IMR-90 (cell line): ENCODE measurements around the gene UCKL1. TPM values are rescaled to one million over a fixed set of nuclear protein-coding genes. Genes with fewer than 3 reads are reported as not detected.

Source experiments
- ATAC-seq: fragments of 200-7000 bp; cut with Tn5 transposase; 2 replicates; pipeline ENCODE4 v1.9.1; 2020; ENCODE audit warnings: low read depth, mild to moderate bottlenecking, moderate library complexity
- BruUV-seq: library from RNA; stranded (reverse); fragments of 400-500 nt; replicated peaks from 2 replicates; lab custom pipeline; 2021; lab: Mats Ljungman, UMichigan
- CTCF ChIA-PET: fragments of 300-600 bp; formaldehyde crosslinking; extraction: SDS; loops from one replicate; lab custom pipeline; 2021; ENCODE audit warnings: antibody characterized with exemption; lab: Yijun Ruan, JAX
- POLR2A ChIA-PET: fragments of 300-600 bp; sonication (Branson Sonifier 250); formaldehyde crosslinking; loops from one replicate; lab custom pipeline; 2022; ENCODE audit warnings: antibody characterized with exemption; ENCODE audit not compliant: unreplicated experiment; lab: Charles Lee
- DNase-seq: peaks from one replicate; pipeline ENCODE4 v3.0.0; 2013
- H2AFZ ChIP-seq: replicated peaks from 2 replicates; pipeline ENCODE3; 2013; ENCODE audit warnings: low read length, mild to moderate bottlenecking; ENCODE audit not compliant: poor library complexity
- H2AK5ac ChIP-seq: 2 replicates; pipeline ENCODE4 v1.6.1; 2013; ENCODE audit warnings: low read depth, low read length, inconsistent platforms
- H2AK9ac ChIP-seq: replicated peaks from 2 replicates; pipeline ENCODE3; 2013; ENCODE audit warnings: mild to moderate bottlenecking, low read depth, low read length, moderate library complexity; ENCODE audit not compliant: poor library complexity
- H2BK120ac ChIP-seq: 2 replicates; pipeline ENCODE4 v1.6.1; 2013; ENCODE audit warnings: low read depth, low read length, inconsistent platforms
- H2BK15ac ChIP-seq: 3 replicates; pipeline ENCODE4 v1.6.1; 2013; ENCODE audit warnings: low read depth, low read length, inconsistent platforms
- H2BK20ac ChIP-seq: 2 replicates; pipeline ENCODE4 v1.6.1; 2013; ENCODE audit warnings: low read depth, mild to moderate bottlenecking, inconsistent platforms, low read length, moderate library complexity
- H2BK5ac ChIP-seq: 2 replicates; pipeline ENCODE4 v1.6.1; 2013; ENCODE audit warnings: mild to moderate bottlenecking, low read depth, low read length, inconsistent platforms; ENCODE audit not compliant: poor library complexity, severe bottlenecking
- H3K14ac ChIP-seq: replicated peaks from 2 replicates; pipeline ENCODE4 v1.6.1; 2013; ENCODE audit warnings: low read depth, low read length, inconsistent platforms
- H3K18ac ChIP-seq: 2 replicates; pipeline ENCODE4 v1.6.1; 2013; ENCODE audit warnings: low read depth, low read length, control low read depth
- H3K23ac ChIP-seq: 2 replicates; pipeline ENCODE4 v1.6.1; 2013; ENCODE audit warnings: low read depth, low read length, inconsistent platforms
- H3K27ac ChIP-seq: 2 replicates; pipeline ENCODE4 v1.5.1; 2013; ENCODE audit warnings: mild to moderate bottlenecking, control low read depth, low read length; ENCODE audit not compliant: insufficient read depth
- H3K27me3 ChIP-seq: 2 replicates; pipeline ENCODE4 v1.6.1; 2013; ENCODE audit warnings: low read length; ENCODE audit not compliant: control insufficient read depth, insufficient read depth
- H3K36me3 ChIP-seq: 2 replicates; pipeline ENCODE4 v1.6.1; 2013; ENCODE audit warnings: low read length, mixed read lengths; ENCODE audit not compliant: control insufficient read depth, insufficient read depth
- H3K4ac ChIP-seq: 2 replicates; pipeline ENCODE4 v1.6.1; 2013; ENCODE audit warnings: low read depth, low read length, inconsistent platforms
- H3K4me1 ChIP-seq: 2 replicates; pipeline ENCODE4 v1.6.1; 2013; ENCODE audit warnings: low read length, mixed read lengths; ENCODE audit not compliant: control insufficient read depth, insufficient read depth
- H3K4me2 ChIP-seq: 2 replicates; pipeline ENCODE4 v1.6.1; 2013; ENCODE audit warnings: low read depth, mild to moderate bottlenecking, control low read depth, low read length, moderate library complexity
- H3K4me3 ChIP-seq: 2 replicates; pipeline ENCODE4 v1.5.1; 2013; ENCODE audit warnings: low read depth, mild to moderate bottlenecking, control low read depth, low read length, moderate library complexity; ENCODE audit not compliant: insufficient read depth
- H3K56ac ChIP-seq: 2 replicates; pipeline ENCODE4 v1.6.1; 2013; ENCODE audit warnings: low read length, inconsistent platforms; ENCODE audit not compliant: insufficient read depth; ENCODE audit errors: extremely low read depth
- H3K79me1 ChIP-seq, 2 experiments: 2 replicates each; pipeline ENCODE4 v1.6.1; 2013; ENCODE audit warnings: low read length in 2 of 2, inconsistent platforms in 1 of 2, low read depth in 1 of 2
- H3K9ac ChIP-seq: 2 replicates; pipeline ENCODE4 v1.6.1; 2013; ENCODE audit warnings: low read depth, low read length, control low read depth
- H3K9me1 ChIP-seq: 2 replicates; pipeline ENCODE4 v1.6.1; 2013; ENCODE audit warnings: low read length, inconsistent platforms; ENCODE audit not compliant: insufficient read depth
- H3K9me3 ChIP-seq: 2 replicates; pipeline ENCODE4 v1.6.1; 2013; ENCODE audit warnings: low read length; ENCODE audit not compliant: control insufficient read depth, insufficient read depth
- H4K20me1 ChIP-seq: 2 replicates; pipeline ENCODE4 v1.6.1; 2013; ENCODE audit warnings: low read length, inconsistent platforms; ENCODE audit not compliant: insufficient read depth
- H4K5ac ChIP-seq: 2 replicates; pipeline ENCODE4 v1.6.1; 2013; ENCODE audit warnings: mild to moderate bottlenecking, low read depth, low read length, control low read depth
- H4K8ac ChIP-seq, 2 experiments: 2 replicates each; pipeline ENCODE4 v1.6.1; 2013; ENCODE audit warnings: low read depth in 2 of 2, low read length in 2 of 2, control low read depth in 1 of 2, inconsistent platforms in 1 of 2
- H4K91ac ChIP-seq: 2 replicates; pipeline ENCODE4 v1.6.1; 2013; ENCODE audit warnings: low read depth, low read length, inconsistent platforms; ENCODE audit not compliant: insufficient read depth
- BHLHE40 ChIP-seq: fragments of 150-350 bp; IDR thresholded peaks from 2 replicates; pipeline ENCODE4 v1.6.1; 2016; ENCODE audit warnings: mild to moderate bottlenecking, low read depth, low read length
- CEBPB ChIP-seq: IDR thresholded peaks from 2 replicates; pipeline ENCODE4 v1.6.1; 2012; ENCODE audit warnings: low read depth, low read length, improper control_type of control experiment
- CHD1 ChIP-seq: IDR thresholded peaks from 2 replicates; pipeline ENCODE4 v1.6.1; 2012; ENCODE audit warnings: low read depth, low read length, improper control_type of control experiment
- FOS ChIP-seq: fragments of 150-350 bp; IDR thresholded peaks from 2 replicates; pipeline ENCODE4 v1.6.1; 2016; ENCODE audit warnings: low read depth, low read length
- MAFK ChIP-seq: IDR thresholded peaks from 2 replicates; pipeline ENCODE4 v1.6.1; 2012; ENCODE audit warnings: low read depth, low read length, improper control_type of control experiment
- MAZ ChIP-seq: IDR thresholded peaks from 2 replicates; pipeline ENCODE4 v1.6.1; 2012; ENCODE audit warnings: low read depth, mild to moderate bottlenecking, low read length, improper control_type of control experiment, moderate library complexity, borderline replicate concordance
- NFE2L2 ChIP-seq: fragments of 150-350 bp; IDR thresholded peaks from 2 replicates; pipeline ENCODE4 v1.6.1; 2016; ENCODE audit warnings: low read depth, mild to moderate bottlenecking, low read length
- POLR2A ChIP-seq: IDR thresholded peaks from 2 replicates; pipeline ENCODE4 v1.6.1; 2012; ENCODE audit warnings: mild to moderate bottlenecking, low read depth, low read length
- RAD21 ChIP-seq: IDR thresholded peaks from 2 replicates; pipeline ENCODE4 v1.6.1; 2012; ENCODE audit warnings: low read length, improper control_type of control experiment
- RCOR1 ChIP-seq: IDR thresholded peaks from 2 replicates; pipeline ENCODE4 v1.6.1; 2012; ENCODE audit warnings: mild to moderate bottlenecking, low read length, improper control_type of control experiment; ENCODE audit not compliant: insufficient replicate concordance
- RFX5 ChIP-seq: IDR thresholded peaks from 2 replicates; pipeline ENCODE4 v1.8.0; 2012; ENCODE audit warnings: low read depth, mild to moderate bottlenecking, low read length, moderate library complexity
- SMC3 ChIP-seq: fragments of 150-350 bp; IDR thresholded peaks from 2 replicates; pipeline ENCODE4 v1.6.1; 2016; ENCODE audit warnings: low read depth, mild to moderate bottlenecking, antibody characterized with exemption, low read length, moderate library complexity
- WGBS, 2 experiments: methylation state at CpG; one replicate each; pipeline versions ENCODE4 v1.1.5 to v1.1.7; 2013; ENCODE audit warnings: missing lambda C conversion rate in 2 of 2; ENCODE audit not compliant: insufficient read length in 1 of 2; ENCODE audit errors: extremely low coverage in 2 of 2; 5-methylcytosine and 5-hydroxymethylcytosine counted together
- dilution Hi-C: fragments of 300-500 bp; cut with HindIII; formaldehyde crosslinking; loops from one replicate; pipeline ENCODE4 v1.14.3; 2018; ENCODE audit warnings: low sequenced_read_pairs; ENCODE audit not compliant: unreplicated experiment
- in situ Hi-C: fragments of 300-500 bp; cut with MboI; formaldehyde crosslinking; loops from 3 replicates; pipeline ENCODE4 v1.14.3; 2019; ENCODE audit warnings: low sequenced_read_pairs, inconsistent platforms, mixed read lengths
- intact Hi-C: fragments of 100-400 bp; cut with micrococcal nuclease; formaldehyde crosslinking; loops from 2 replicates; pipeline ENCODE4 v1.10.0; 2022
- polyA plus RNA-seq, 3 experiments: library from polyadenylated mRNA; depleted of rRNA; stranded (reverse); fragments of >200 nt; gene quantifications; 2 replicates each; pipeline ENCODE4 v1.2.3, GENCODE V29; 2012; ENCODE audit warnings: low replicate concordance in 1 of 3
- total RNA-seq: library from RNA; depleted of rRNA; stranded (reverse); fragments of >200 nt; gene quantifications from 2 replicates; pipeline ENCODE4 v1.2.3, GENCODE V29; 2012
- TF ChIP-seq, protein P1 (sequence below): fragments of 150-350 bp; IDR thresholded peaks from 2 replicates; pipeline ENCODE4 v1.6.1; 2016; ENCODE audit warnings: low read depth, mild to moderate bottlenecking, low read length, moderate library complexity, borderline replicate concordance
- TF ChIP-seq, protein P2 (sequence below): fragments of 150-350 bp; IDR thresholded peaks from 2 replicates; pipeline ENCODE4 v1.6.1; 2017; ENCODE audit warnings: mild to moderate bottlenecking, antibody characterized with exemption, low read length, low read depth
- TF ChIP-seq, protein P3 (sequence below): conservative IDR thresholded peaks from 2 replicates; pipeline ENCODE4 v1.5.1; 2012; ENCODE audit warnings: mild to moderate bottlenecking, low read depth, low read length, improper control_type of control experiment

UCKL1 gene
- total and polyA plus RNA-seq, 2 of the 4 experiments (the other 2 are of a cell fraction), result 16.7 to 54.7 TPM

DNA sequence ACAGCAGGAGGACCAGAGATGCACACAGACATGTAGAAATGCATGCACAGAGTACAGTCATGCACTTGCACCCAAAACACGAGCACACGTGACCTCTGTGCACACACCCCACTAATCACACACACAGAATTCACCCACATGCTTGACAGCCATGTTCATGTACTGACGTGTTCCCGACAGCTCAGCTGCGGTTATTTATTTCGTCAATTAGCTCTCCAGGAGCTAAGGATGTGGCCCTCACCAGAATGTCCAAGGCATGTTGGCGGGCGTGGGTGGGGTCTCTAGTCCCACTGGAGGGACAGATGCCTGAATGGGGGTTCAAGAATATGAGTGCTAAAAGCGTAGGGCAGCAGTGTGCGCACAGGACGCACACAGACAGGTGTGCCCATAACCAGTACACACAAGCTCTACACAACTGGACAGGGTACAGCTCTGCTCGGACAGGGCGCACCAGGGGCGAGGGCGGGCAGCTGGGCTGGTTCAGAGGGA is 24.1 kb upstream of the UCKL1 start:
- Histone ChIP-seq H3K9me1 (peaks cover 17% of the 10 kb centered on the region), H4K5ac (peak overlapping the region; percentile 91), H2AFZ (peak overlapping the region; percentile 100), H3K9me3 (no peaks in the 10 kb centered on the region), H3K56ac (no peak overlapping the region), H4K20me1 (peaks cover 11% of the 10 kb centered on the region; the same call in 1 of the 2 replicates), H3K4me1 (peaks cover 27% of the 10 kb centered on the region), H3K27me3 (no peaks in the 10 kb centered on the region), H2BK5ac (peak overlapping the region; percentile 20), H3K36me3 (peaks cover 13% of the 10 kb centered on the region), H2BK15ac (no peak overlapping the region), H3K4me3 (peak overlapping the region; percentile 8), H3K23ac (peak overlapping the region; percentile 44; the same call in 1 of the 2 replicates), H3K18ac (no peak overlapping the region; the same call in 1 of the 2 replicates), H2AK5ac (peak overlapping the region; percentile 54), H3K14ac (0 out of 2 replicates have a peak overlapping the region, but pooled peaks have one; percentile 6), H4K91ac (peak overlapping the region; percentile 76), H3K9ac (no peak overlapping the region), H2BK120ac (peak overlapping the region; percentile 19), H2AK9ac (peak overlapping the region; percentile 68), H3K27ac (peak overlapping the region; percentile 14; the same call in 1 of the 2 replicates), H3K79me1 (peaks cover 27 to 38% of the 10 kb centered on the region in 2 experiments), H3K4ac (peak overlapping the region; percentile 74), H3K4me2 (peak overlapping the region; percentile 68), H4K8ac (peak overlapping the region; percentile 91 to 94), H2BK20ac (no peak overlapping the region)
- intact Hi-C loops, result loop anchor here (1.0 to 2.0 kb wide), 2 partner anchors 76 to 140 kb away; no protein-coding TSS in a partner anchor
- DNase-seq, result no peak
- dilution Hi-C loops, result no loop called here
- ATAC-seq, result no peak; the same call in 1 of the 2 replicates
- 80% methylated on average over 6 of the region's 15 CpGs; no CpG with 5 or more reads in 1 of the 2 experiments for WGBS, 2 experiments
- no TSS peak for BruUV-seq
- in situ Hi-C loops, result no loop called here
- ChIA-PET CTCF (interaction anchor here (0.8 to 1.3 kb wide), 2 partner anchors 82 to 140 kb away, joined by 3 read pairs; partner anchors contain the start of gene TCEA2), POLR2A (interaction anchor here (1.0 kb wide), 1 partner anchor 115 kb away, joined by 4 read pairs; the partner anchor contains the start of gene TPD52L2)
- TF ChIP-seq, protein P1, sequence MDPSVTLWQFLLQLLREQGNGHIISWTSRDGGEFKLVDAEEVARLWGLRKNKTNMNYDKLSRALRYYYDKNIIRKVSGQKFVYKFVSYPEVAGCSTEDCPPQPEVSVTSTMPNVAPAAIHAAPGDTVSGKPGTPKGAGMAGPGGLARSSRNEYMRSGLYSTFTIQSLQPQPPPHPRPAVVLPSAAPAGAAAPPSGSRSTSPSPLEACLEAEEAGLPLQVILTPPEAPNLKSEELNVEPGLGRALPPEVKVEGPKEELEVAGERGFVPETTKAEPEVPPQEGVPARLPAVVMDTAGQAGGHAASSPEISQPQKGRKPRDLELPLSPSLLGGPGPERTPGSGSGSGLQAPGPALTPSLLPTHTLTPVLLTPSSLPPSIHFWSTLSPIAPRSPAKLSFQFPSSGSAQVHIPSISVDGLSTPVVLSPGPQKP, result no peak
- TF ChIP-seq MAZ (no peak), CHD1 (no peak), MAFK (no peak), RAD21 (no peak), BHLHE40 (no peak), SMC3 (no peak), POLR2A (no peak), NFE2L2 (no peak), CEBPB (no peak), RFX5 (no peak), RCOR1 (no peak), FOS (no peak)
- TF ChIP-seq, protein P2, sequence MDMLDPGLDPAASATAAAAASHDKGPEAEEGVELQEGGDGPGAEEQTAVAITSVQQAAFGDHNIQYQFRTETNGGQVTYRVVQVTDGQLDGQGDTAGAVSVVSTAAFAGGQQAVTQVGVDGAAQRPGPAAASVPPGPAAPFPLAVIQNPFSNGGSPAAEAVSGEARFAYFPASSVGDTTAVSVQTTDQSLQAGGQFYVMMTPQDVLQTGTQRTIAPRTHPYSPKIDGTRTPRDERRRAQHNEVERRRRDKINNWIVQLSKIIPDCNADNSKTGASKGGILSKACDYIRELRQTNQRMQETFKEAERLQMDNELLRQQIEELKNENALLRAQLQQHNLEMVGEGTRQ, result no peak
- TF ChIP-seq, protein P3, sequence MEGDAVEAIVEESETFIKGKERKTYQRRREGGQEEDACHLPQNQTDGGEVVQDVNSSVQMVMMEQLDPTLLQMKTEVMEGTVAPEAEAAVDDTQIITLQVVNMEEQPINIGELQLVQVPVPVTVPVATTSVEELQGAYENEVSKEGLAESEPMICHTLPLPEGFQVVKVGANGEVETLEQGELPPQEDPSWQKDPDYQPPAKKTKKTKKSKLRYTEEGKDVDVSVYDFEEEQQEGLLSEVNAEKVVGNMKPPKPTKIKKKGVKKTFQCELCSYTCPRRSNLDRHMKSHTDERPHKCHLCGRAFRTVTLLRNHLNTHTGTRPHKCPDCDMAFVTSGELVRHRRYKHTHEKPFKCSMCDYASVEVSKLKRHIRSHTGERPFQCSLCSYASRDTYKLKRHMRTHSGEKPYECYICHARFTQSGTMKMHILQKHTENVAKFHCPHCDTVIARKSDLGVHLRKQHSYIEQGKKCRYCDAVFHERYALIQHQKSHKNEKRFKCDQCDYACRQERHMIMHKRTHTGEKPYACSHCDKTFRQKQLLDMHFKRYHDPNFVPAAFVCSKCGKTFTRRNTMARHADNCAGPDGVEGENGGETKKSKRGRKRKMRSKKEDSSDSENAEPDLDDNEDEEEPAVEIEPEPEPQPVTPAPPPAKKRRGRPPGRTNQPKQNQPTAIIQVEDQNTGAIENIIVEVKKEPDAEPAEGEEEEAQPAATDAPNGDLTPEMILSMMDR, result no peak
